ENCODE data around the gene DEFB119.
"Not testable (repeated sequence)": the region's sequence is repeated elsewhere in the genome, so short reads cannot be mapped to it uniquely, and the experiment has no call there.

DEFB119 gene

GRCh38 chr20:31390490-31390889 lies at the start of gene DEFB119:
DEFB119 (minus strand) TSS chr20:31390590; CDS start chr20:31390483, 107 bp downstream.
- no peak for DNase-seq (ENCODE audit: low spot score)

GRCh38 chr20:31430568-31431115 lies 40.3 kb upstream of the DEFB119 start:
- no peak for DNase-seq (ENCODE audit: low spot score)

GRCh38 chr20:31427576-31427975 lies 37.2 kb upstream of the DEFB119 start:
- DNase-seq (ENCODE audit: low spot score): not testable (repeated sequence)

- DNase-seq (ENCODE audit: low spot score): not testable (repeated sequence)
Observed at GRCh38 chr20:31426891-31427551, 36.6 kb upstream of the DEFB119 start.

GRCh38 chr20:31425797-31426196 lies 35.4 kb upstream of the DEFB119 start:
- DNase-seq (ENCODE audit: low spot score): no peak

GRCh38 chr20:31418307-31418706 lies 27.9 kb upstream of the DEFB119 start:
- DNase-seq (ENCODE audit: low spot score): no peak

GRCh38 chr20:31415653-31416052 lies 25.3 kb upstream of the DEFB119 start:
- no peak for DNase-seq (ENCODE audit: low spot score)

GRCh38 chr20:31414381-31414780 lies 24.0 kb upstream of the DEFB119 start:
- no peak for DNase-seq (ENCODE audit: low spot score)

GRCh38 chr20:31410011-31410410 lies 19.6 kb upstream of the DEFB119 start:
- no peak for DNase-seq (ENCODE audit: low spot score)

GRCh38 chr20:31406115-31406514 lies 15.7 kb upstream of the DEFB119 start, which contains the start of gene DEFB121:
DEFB121 (minus strand) TSS chr20:31406215; CDS start chr20:31406152, 63 bp downstream.
- no peak for DNase-seq (ENCODE audit: low spot score)

GRCh38 chr20:31403886-31404285 lies 13.5 kb upstream of the DEFB119 start:
- DNase-seq (ENCODE audit: low spot score): no peak

- no peak for DNase-seq (ENCODE audit: low spot score)
Observed at GRCh38 chr20:31394900-31395299, 4.5 kb upstream of the DEFB119 start.

GRCh38 chr20:31392836-31393235 lies 2.4 kb upstream of the DEFB119 start:
- no peak for DNase-seq (ENCODE audit: low spot score)

GRCh38 chr20:31374346-31374745 lies 16.0 kb downstream of the DEFB119 start:
- no peak for DNase-seq (ENCODE audit: low spot score)

- DNase-seq (ENCODE audit: low spot score): no peak
Observed at GRCh38 chr20:31368301-31368700, 22.1 kb downstream of the DEFB119 start, which contains the start of gene DEFB118. DEFB118 (plus strand) TSS chr20:31368601; CDS start chr20:31368651, 50 bp downstream.

GRCh38 chr20:31364272-31364671 lies 26.1 kb downstream of the DEFB119 start:
- not testable (repeated sequence) for DNase-seq (ENCODE audit: low spot score)

GRCh38 chr20:31363295-31363694 lies 27.1 kb downstream of the DEFB119 start:
- DNase-seq (ENCODE audit: low spot score): no peak

- DNase-seq (ENCODE audit: low spot score): no peak
Observed at GRCh38 chr20:31355981-31356380, 34.4 kb downstream of the DEFB119 start.

- no peak for DNase-seq (ENCODE audit: low spot score)
Observed at GRCh38 chr20:31341470-31341869, 48.9 kb downstream of the DEFB119 start.

- DNase-seq (ENCODE audit: low spot score): no peak
Observed at GRCh38 chr20:31330893-31331292, 59.5 kb downstream of the DEFB119 start.

Measured in AG20443 (cell line).